GM18951 (cell line): Measurements from ENCODE around the gene SPI1.
"Not testable (repeated sequence)": the region's sequence is repeated elsewhere in the genome, so short reads cannot be mapped to it uniquely, and the experiment has no call there.

ENCODE experiments used
- POLR2A ChIP-seq: IDR thresholded peaks from 4 replicates; pipeline ENCODE4 v1.6.1; 2011; ENCODE audit warnings: mild to moderate bottlenecking; ENCODE audit not compliant: insufficient read length, insufficient read depth; ENCODE audit errors: extremely low read depth
- in situ Hi-C: fragments of 300-500 bp; cut with MboI; formaldehyde crosslinking; loops from one replicate; pipeline ENCODE4 v1.12.0; 2022; ENCODE audit warnings: low sequenced_read_pairs, mixed read lengths, inconsistent platforms; ENCODE audit not compliant: unreplicated experiment

SPI1 gene

DNA sequence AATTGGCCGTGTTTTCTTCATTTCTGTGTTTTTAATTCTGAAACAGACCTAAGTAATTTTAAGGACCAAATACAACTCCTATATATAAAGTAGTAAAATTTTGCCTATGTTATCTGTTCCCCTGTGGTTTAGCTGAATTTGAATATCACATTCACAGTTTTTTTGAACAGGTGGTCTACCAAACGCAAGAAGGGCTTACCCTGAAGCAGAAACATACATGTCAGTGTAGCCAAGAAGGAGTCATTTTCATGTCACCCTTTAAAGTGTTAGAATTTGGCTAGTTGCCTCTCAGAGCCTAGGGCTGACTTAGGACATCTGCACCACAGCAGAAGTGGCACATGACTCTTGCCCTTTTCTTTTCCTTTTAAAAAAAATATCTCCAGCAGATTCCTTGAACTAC lies 60.2 kb downstream of the SPI1 start:
- in situ Hi-C loops = no loop called here
- TF ChIP-seq POLR2A = no peak

DNA sequence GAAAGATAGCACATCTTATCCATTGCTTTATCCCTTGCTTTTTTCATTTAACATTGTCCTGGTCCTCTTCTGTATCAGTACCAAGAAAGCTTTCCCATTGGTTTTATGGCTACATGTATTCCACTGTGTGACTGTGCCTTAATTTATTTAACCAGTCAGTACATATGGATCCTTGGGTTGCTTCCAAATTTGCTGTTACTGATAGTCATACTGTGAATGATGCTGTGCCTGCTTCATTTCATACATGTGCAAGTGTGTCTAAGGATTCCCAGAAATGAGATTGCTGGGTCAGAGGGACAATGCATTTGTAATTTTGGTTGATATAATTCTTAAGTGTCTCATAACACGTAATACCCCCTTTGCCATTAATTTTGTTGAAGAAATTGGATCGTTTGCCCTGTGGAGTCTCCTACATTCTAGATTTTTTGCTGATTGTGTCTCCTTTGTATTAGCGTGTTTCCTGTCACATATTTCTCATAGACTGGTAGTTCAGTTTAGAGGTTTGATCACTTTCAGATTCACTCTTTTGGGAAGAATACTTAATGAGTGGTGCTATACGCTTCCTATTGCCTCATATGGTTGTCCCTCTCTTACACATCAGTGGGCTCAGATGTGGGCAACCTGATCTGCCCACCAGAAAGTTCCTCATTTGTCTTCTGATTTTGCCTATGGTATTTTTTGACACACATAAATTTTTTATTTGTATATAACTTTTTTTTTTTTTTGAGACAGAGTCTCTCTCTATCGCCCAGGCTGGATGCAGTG lies 61.1 kb downstream of the SPI1 start:
- no peak for TF ChIP-seq POLR2A
- in situ Hi-C loops = no loop called here

DNA sequence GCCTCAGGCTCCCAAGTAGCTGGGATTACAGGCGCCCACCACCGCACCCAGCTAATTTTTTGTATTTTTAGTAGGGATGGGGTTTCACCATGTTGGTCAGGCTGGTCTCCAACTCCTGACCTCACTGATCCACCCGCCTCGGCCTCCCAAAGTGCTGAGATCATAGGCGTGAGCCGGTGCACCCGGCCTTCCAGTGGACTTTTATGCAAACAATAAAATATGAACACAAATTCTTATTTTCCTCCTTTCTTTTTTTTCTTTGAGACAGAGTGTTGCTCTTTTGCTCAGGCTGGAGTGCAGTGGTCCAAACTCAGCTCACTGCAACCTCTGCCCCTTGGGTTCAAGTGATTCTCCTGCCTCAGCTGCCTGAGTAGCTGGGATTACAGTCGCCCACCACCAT lies 61.8 kb downstream of the SPI1 start:
- in situ Hi-C loops = not testable (repeated sequence)

DNA sequence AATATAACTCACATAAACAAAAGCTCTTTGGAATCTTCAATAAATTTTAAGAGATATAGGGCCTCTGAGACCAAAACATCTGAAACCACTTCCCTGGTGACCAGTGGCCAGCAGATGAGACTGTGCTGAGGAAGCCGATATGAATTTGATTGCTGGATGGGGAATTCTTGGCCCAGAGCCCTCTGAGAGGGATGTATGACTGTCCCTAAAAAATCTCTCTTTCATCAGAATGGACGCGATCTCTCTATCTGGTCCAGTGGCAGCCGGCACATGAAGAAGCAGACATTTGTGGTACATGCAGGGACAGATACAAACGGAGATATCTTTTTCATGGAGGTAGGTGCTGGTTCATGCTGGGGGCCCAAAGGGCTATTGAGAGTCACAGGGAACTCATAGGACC lies 63.4 kb downstream of the SPI1 start:
- TF ChIP-seq POLR2A = no peak
- in situ Hi-C loops = no loop called here

DNA sequence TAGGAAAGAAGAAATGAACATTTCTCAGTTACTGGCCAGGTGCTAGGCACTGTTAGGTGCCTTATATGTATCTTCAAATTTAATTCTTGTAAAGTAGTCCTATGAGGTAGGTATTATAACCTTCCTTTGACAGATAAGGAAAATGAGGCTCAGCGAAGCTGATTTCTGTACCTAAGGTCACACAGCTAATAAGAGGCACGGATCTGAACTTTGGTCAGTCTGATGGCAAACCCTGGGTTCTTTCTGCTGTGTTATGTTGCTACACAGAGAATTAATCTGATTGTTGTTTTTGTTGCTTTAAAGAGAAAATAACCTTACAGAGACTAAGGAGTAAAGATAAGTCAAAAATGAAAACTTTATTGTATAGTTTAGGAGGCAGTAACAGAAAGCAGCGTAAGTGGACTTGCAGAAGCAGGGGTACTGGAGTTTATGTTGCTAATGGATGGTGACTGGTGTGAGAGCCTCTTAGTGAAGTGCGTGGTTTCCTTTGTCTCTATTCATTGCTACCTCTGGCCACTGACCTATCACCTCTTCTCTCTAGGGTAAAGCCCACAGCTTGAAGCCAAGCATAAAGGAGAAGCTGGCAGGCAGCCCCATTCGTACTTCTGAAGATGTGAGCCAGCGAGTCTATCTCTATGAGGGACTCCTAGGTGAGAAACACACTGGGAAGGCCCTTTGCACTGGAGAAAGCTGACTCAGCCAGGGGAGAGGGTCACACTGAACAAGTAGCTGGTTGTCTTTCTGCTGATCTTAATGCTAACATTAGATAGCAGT lies 70.1 kb downstream of the SPI1 start:
- TF ChIP-seq POLR2A = no peak
- in situ Hi-C loops = no loop called here

DNA sequence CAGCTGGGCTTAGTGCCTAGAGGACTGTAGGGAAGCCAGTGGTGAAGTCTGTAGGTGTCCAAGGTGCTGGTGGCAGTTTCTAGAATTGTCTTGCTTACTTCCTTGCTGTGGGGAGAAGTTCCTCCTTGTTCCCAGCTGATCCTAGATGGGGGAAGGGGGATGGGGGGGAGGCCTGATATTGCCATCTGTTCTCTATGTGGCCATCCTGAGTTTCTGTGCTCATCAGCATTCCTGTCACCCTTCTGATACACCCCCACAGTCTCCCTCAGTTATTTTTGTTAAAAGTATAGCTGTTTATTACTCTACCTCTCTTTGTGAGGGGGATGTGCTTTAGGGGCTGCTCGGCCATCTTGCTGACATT lies 71.9 kb downstream of the SPI1 start:
- in situ Hi-C loops = no loop called here
- TF ChIP-seq POLR2A = no peak

DNA sequence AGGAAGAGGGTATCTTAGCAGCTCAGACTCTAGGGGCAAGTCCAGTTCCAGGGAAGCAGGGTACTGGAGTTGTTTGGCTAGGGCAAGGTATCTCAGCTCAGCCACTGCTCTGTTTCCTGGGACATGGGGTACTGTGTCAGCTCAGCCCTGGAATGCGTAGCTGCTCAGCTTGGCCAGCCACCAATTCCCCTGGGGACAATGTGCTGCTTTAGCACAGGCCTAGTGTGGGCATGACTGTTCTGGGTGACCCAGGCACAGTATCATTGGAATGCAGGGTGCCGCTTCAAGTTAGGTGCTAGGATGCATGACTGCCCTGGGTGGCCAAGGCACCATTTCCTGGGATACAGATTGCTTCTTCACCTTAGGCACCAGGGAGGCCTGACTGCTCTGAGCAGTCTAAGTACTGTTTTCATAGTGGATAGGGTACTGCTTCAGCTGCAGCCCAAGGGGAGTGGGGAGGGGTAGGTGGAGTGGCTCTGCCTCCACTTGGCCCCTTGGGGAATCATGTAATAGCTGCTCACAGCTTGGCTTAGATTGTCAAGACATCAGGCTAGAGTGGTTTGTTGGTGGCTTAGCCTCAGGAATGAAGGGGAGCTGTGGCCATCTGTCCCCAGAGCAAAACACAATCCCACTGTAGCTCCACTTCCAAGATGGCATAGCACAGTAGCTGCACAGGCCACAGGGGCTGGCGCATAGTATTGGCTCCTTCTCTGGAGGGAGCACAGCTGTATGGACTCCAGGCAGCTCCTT lies 72.4 kb downstream of the SPI1 start:
- TF ChIP-seq POLR2A = no peak
- in situ Hi-C loops = no loop called here
